Neural progenitor cell (in vitro differentiated cells): ENCODE measurements around the gene SLC38A10. TPM values are rescaled to one million over a fixed set of nuclear protein-coding genes. Genes with fewer than 3 reads are reported as not detected.

ENCODE experiments used
- DNase-seq: peaks from one replicate; pipeline ENCODE4 v3.0.0-alpha.2; 2016; ENCODE audit warnings: low spot score
- H2AFZ ChIP-seq: fragments of 200-600 bp; sonication (generic); replicated peaks from 2 replicates; pipeline ENCODE4 v1.6.1; 2016; ENCODE audit warnings: antibody characterized with exemption
- H3F3A ChIP-seq: fragments of 200-600 bp; sonication (generic); 2 replicates; pipeline ENCODE4 v1.6.1; 2016; ENCODE audit warnings: antibody characterized with exemption, low read depth
- H3K27ac ChIP-seq: fragments of 200-600 bp; sonication (generic); 2 replicates; pipeline ENCODE4 v1.5.1; 2016; ENCODE audit warnings: mild to moderate bottlenecking
- H3K27me3 ChIP-seq: fragments of 200-600 bp; sonication (generic); 2 replicates; pipeline ENCODE4 v1.6.1; 2016; ENCODE audit warnings: mild to moderate bottlenecking, moderate library complexity
- H3K36me3 ChIP-seq: fragments of 200-600 bp; sonication (generic); 2 replicates; pipeline ENCODE4 v1.5.1; 2016
- H3K4me1 ChIP-seq: fragments of 200-600 bp; sonication (generic); 2 replicates; pipeline ENCODE4 v1.6.1; 2016; ENCODE audit warnings: mixed run types
- H3K4me2 ChIP-seq: fragments of 200-600 bp; sonication (generic); 2 replicates; pipeline ENCODE4 v1.6.1; 2016
- H3K4me3 ChIP-seq: fragments of 200-600 bp; sonication (generic); 2 replicates; pipeline ENCODE4 v1.5.1; 2016
- H3K79me2 ChIP-seq: fragments of 200-600 bp; sonication (generic); 2 replicates; pipeline ENCODE4 v1.6.1; 2016; ENCODE audit warnings: low read depth
- H3K9ac ChIP-seq: fragments of 200-600 bp; sonication (generic); 2 replicates; pipeline ENCODE4 v1.6.1; 2016
- H3K9me3 ChIP-seq: fragments of 200-600 bp; sonication (generic); 2 replicates; pipeline ENCODE4 v1.5.1; 2016; ENCODE audit warnings: low read depth
- H4K20me1 ChIP-seq: fragments of 200-600 bp; sonication (generic); 2 replicates; pipeline ENCODE4 v1.6.1; 2016; ENCODE audit warnings: low read depth
- H3K27ac Mint-ChIP-seq: 3 replicates; pipeline ENCODE4 v1.8.0; 2021; ENCODE audit warnings: mixed read lengths
- H3K27me3 Mint-ChIP-seq: 2 replicates; pipeline ENCODE4 v1.8.0; 2022; ENCODE audit warnings: low read depth, mild to moderate bottlenecking, inconsistent platforms, moderate library complexity, mixed read lengths; ENCODE audit not compliant: insufficient read depth
- H3K36me3 Mint-ChIP-seq: 3 replicates; pipeline ENCODE4 v1.8.0; 2021; ENCODE audit warnings: mixed read lengths
- H3K4me1 Mint-ChIP-seq: 3 replicates; pipeline ENCODE4 v1.8.0; 2021; ENCODE audit warnings: mixed read lengths
- H3K4me3 Mint-ChIP-seq: 3 replicates; pipeline ENCODE4 v1.8.0; 2021; ENCODE audit warnings: mild to moderate bottlenecking, moderate library complexity, mixed read lengths
- H3K9me3 Mint-ChIP-seq: 3 replicates; pipeline ENCODE4 v1.8.0; 2020; ENCODE audit warnings: mixed read lengths
- EZH2 ChIP-seq: fragments of 200-600 bp; sonication (generic); IDR thresholded peaks from 2 replicates; pipeline ENCODE4 v1.6.1; 2017; ENCODE audit warnings: antibody characterized with exemption, mild to moderate bottlenecking, moderate library complexity
- EZH2phosphoT487 ChIP-seq: fragments of 200-600 bp; sonication (generic); IDR thresholded peaks from 2 replicates; pipeline ENCODE4 v1.6.1; 2017; ENCODE audit warnings: antibody characterized with exemption
- total RNA-seq: library from RNA; depleted of rRNA; stranded (reverse); fragments of >200 nt; gene quantifications from 2 replicates; pipeline ENCODE4 v1.2.3, GENCODE V29; 2015; ENCODE audit warnings: low replicate concordance
- TF ChIP-seq, protein P1 (sequence below): fragments of 200-600 bp; sonication (generic); IDR thresholded peaks from 2 replicates; pipeline ENCODE4 v1.5.1; 2017; ENCODE audit warnings: antibody characterized with exemption, mild to moderate bottlenecking

Gene SLC38A10
- total RNA-seq, 1 donor from 2014 or later = 8.3 TPM

- H2AFZ ChIP-seq = no peak overlapping the region
- no peak overlapping the region for H3K27ac ChIP-seq
- peaks cover 38% of the 10 kb centered on the region for H3K4me1 Mint-ChIP-seq
- peak overlapping the region; percentile 80 for H3K4me3 Mint-ChIP-seq
- peaks cover 64% of the 10 kb centered on the region for H3F3A ChIP-seq
- peak overlapping the region; percentile 99 for H3K4me2 ChIP-seq
- no peaks in the 10 kb centered on the region for H3K9me3 Mint-ChIP-seq
- peaks cover 10% of the 10 kb centered on the region for H3K36me3 Mint-ChIP-seq
- H4K20me1 ChIP-seq = peaks cover 87% of the 10 kb centered on the region
- H3K79me2 ChIP-seq = peaks cover 68% of the 10 kb centered on the region
- no peak overlapping the region for H3K9ac ChIP-seq
- H3K27ac Mint-ChIP-seq = peak overlapping the region; percentile 91
- H3K27me3 Mint-ChIP-seq = peaks cover 6% of the 10 kb centered on the region
- H3K9me3 ChIP-seq = no peaks in the 10 kb centered on the region
- peak; percentile 56 for DNase-seq
- peak overlapping the region; percentile 98 for H3K4me3 ChIP-seq
- peaks cover 37% of the 10 kb centered on the region for H3K4me1 ChIP-seq
- no peak for TF ChIP-seq EZH2phosphoT487
- TF ChIP-seq, protein P1, sequence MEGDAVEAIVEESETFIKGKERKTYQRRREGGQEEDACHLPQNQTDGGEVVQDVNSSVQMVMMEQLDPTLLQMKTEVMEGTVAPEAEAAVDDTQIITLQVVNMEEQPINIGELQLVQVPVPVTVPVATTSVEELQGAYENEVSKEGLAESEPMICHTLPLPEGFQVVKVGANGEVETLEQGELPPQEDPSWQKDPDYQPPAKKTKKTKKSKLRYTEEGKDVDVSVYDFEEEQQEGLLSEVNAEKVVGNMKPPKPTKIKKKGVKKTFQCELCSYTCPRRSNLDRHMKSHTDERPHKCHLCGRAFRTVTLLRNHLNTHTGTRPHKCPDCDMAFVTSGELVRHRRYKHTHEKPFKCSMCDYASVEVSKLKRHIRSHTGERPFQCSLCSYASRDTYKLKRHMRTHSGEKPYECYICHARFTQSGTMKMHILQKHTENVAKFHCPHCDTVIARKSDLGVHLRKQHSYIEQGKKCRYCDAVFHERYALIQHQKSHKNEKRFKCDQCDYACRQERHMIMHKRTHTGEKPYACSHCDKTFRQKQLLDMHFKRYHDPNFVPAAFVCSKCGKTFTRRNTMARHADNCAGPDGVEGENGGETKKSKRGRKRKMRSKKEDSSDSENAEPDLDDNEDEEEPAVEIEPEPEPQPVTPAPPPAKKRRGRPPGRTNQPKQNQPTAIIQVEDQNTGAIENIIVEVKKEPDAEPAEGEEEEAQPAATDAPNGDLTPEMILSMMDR = no peak
- TF ChIP-seq EZH2 = no peak
- H3K27me3 ChIP-seq = peaks cover 32% of the 10 kb centered on the region
- H3K36me3 ChIP-seq = no peaks in the 10 kb centered on the region
These were observed 45.8 kb upstream of the SLC38A10 start for GRCh38 chr17:81340607-81341515.

DNA sequence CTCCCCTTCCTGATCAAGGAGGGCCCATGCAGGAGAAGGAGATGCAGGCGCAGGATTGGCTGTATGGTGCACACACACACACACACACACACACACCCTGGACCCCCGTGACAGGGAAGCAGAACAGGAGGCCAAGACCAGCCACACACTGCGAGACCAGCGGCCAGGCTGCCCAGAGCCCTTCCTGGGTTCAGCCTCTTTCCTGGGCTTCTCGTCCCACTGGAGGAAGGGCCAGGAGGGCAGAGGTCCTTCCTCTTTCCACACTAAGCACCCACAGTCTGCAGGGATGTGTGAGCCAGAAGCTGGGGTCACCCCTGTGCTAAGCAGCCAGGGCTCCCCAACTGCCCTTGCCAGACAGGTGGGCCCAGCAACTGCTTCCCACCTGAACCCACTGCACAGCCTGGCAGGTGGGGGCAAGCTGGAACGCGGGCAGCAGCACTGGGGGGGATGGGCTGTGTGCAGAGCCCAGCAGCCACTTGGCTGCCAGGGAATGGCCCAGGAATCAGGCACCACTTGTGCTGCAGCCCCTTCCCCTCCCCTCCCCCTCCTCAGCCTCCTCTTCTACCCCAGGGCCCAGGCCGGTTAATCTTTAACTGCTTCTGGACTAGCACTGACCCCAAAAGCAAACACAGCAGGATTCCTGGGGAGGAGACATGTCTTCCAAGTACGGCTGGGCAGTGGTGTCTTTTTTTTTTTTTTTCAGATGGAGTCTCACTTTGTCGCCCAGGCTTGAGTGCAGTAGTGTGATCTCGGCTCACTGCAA lies 44.6 kb upstream of the SLC38A10 start:
- no peak overlapping the region for H2AFZ ChIP-seq
- peaks cover 54% of the 10 kb centered on the region for H3F3A ChIP-seq
- no peak overlapping the region for H3K9ac ChIP-seq
- H3K9me3 Mint-ChIP-seq = no peaks in the 10 kb centered on the region
- H3K27me3 ChIP-seq = peaks cover 32% of the 10 kb centered on the region
- H3K4me1 Mint-ChIP-seq = peaks cover 38% of the 10 kb centered on the region
- TF ChIP-seq EZH2 (no peak), EZH2phosphoT487 (no peak)
- TF ChIP-seq, protein P1 = no peak
- H3K27ac ChIP-seq = no peak overlapping the region
- H3K36me3 ChIP-seq = no peaks in the 10 kb centered on the region
- H3K27ac Mint-ChIP-seq = peak overlapping the region; percentile 25
- H3K79me2 ChIP-seq = peaks cover 58% of the 10 kb centered on the region
- H3K27me3 Mint-ChIP-seq = peaks cover 5% of the 10 kb centered on the region
- H3K4me3 Mint-ChIP-seq = peak overlapping the region; percentile 80
- peak; percentile 61 for DNase-seq
- no peak overlapping the region for H3K4me3 ChIP-seq
- peaks cover 10% of the 10 kb centered on the region for H3K36me3 Mint-ChIP-seq
- peak overlapping the region; percentile 99 for H3K4me2 ChIP-seq
- H3K4me1 ChIP-seq = peaks cover 37% of the 10 kb centered on the region
- H3K9me3 ChIP-seq = no peaks in the 10 kb centered on the region
- peaks cover 82% of the 10 kb centered on the region for H4K20me1 ChIP-seq

DNA sequence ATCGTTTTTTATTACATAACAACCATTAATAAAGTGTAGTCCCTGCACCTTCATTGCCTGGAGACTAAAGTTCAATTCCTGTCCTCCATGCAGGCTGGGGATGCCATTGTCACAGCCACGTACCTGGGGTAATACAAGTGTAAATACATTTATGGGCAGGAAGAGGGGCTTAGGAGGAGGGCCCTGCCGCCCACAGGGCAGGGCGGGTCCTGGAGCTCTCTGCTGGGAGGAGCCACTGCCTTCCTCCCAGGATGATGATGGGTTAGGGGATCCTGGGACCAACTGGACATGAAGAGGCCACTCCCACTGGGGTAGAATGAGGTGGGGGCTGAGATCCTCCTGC lies 44.1 kb upstream of the SLC38A10 start:
- peaks cover 32% of the 10 kb centered on the region for H3K27me3 ChIP-seq
- peaks cover 52% of the 10 kb centered on the region for H3K79me2 ChIP-seq
- H3K9ac ChIP-seq = no peak overlapping the region
- no peak overlapping the region for H3K27ac ChIP-seq
- H3K36me3 Mint-ChIP-seq = peaks cover 6% of the 10 kb centered on the region
- H3K4me3 ChIP-seq = no peak overlapping the region
- no peaks in the 10 kb centered on the region for H3K9me3 ChIP-seq
- peak overlapping the region; percentile 25 for H3K27ac Mint-ChIP-seq
- H3K4me1 Mint-ChIP-seq = peaks cover 38% of the 10 kb centered on the region
- peak overlapping the region; percentile 79 for H3K4me3 Mint-ChIP-seq
- no peak overlapping the region for H2AFZ ChIP-seq
- H3K27me3 Mint-ChIP-seq = peaks cover 5% of the 10 kb centered on the region
- no peaks in the 10 kb centered on the region for H3K36me3 ChIP-seq
- peak; percentile 38 for DNase-seq
- peaks cover 37% of the 10 kb centered on the region for H3K4me1 ChIP-seq
- H3K9me3 Mint-ChIP-seq = no peaks in the 10 kb centered on the region
- H3K4me2 ChIP-seq = no peak overlapping the region
- peaks cover 78% of the 10 kb centered on the region for H4K20me1 ChIP-seq
- TF ChIP-seq, protein P1 = no peak
- TF ChIP-seq EZH2 (no peak), EZH2phosphoT487 (no peak)
- peaks cover 48% of the 10 kb centered on the region for H3F3A ChIP-seq
